Ovary (tissue), 3 donors: ENCODE results near the gene APOOL.

Experiments used
- EP300 ChIP-seq: sonication (generic); formaldehyde crosslinking; IDR thresholded peaks from one replicate; pipeline ENCODE4 v1.6.1; 2017; ENCODE audit warnings: antibody characterized with exemption
- POLR2A ChIP-seq: fragments of 450-650 bp; IDR thresholded peaks from one replicate; pipeline ENCODE4 v1.6.1; 2017; ENCODE audit warnings: antibody characterized with exemption, mild to moderate bottlenecking, moderate library complexity
- TF ChIP-seq, protein P1 (sequence below), 3 donors: fragments of 450-650 bp in 2 of 3; fragments of 200-600 bp in 1 of 3; IDR thresholded peaks; one replicate each; pipeline versions ENCODE4 v1.5.1 to v1.8.0; 2016 to 2022; ENCODE audit warnings: antibody characterized with exemption in 3 of 3, mild to moderate bottlenecking in 1 of 3
- donor health status: DM: no; HTN: no; CAD: no.

DNA sequence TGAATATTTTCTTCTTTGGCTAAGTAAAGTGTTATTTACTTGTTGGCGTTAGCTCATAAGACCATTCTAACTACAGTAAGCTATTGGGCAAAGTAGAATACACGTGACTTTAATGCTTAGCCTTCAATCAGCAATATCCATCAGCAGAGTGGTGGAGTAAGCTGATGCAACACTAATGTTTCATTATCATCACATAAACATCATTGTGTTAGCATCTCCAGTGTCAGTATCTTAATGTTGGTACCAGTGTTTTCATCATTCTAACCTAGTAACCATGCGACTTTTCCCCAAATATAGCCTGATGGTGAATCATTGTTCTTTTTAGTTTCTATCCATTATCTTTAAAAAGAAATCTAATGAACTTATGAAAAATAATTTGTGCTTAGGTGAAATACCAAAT is 48.5 kb downstream of the APOOL start:
- TF ChIP-seq POLR2A, result no peak
- TF ChIP-seq, protein P1, sequence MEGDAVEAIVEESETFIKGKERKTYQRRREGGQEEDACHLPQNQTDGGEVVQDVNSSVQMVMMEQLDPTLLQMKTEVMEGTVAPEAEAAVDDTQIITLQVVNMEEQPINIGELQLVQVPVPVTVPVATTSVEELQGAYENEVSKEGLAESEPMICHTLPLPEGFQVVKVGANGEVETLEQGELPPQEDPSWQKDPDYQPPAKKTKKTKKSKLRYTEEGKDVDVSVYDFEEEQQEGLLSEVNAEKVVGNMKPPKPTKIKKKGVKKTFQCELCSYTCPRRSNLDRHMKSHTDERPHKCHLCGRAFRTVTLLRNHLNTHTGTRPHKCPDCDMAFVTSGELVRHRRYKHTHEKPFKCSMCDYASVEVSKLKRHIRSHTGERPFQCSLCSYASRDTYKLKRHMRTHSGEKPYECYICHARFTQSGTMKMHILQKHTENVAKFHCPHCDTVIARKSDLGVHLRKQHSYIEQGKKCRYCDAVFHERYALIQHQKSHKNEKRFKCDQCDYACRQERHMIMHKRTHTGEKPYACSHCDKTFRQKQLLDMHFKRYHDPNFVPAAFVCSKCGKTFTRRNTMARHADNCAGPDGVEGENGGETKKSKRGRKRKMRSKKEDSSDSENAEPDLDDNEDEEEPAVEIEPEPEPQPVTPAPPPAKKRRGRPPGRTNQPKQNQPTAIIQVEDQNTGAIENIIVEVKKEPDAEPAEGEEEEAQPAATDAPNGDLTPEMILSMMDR (IDR thresholded peaks at IDR 0.05), result no peak
- no peak for TF ChIP-seq EP300
